HG02571 (cell line): ENCODE results near the gene DLG5.

Source experiments
- ATAC-seq: cut with Tn5 transposase; IDR thresholded peaks from one replicate; pipeline ENCODE4 v1.9.1; 2021; ENCODE audit warnings: mild to moderate bottlenecking, moderate library complexity; ENCODE audit not compliant: unreplicated experiment

Gene DLG5

GRCh38 chr10:77872151-77872946, 54.2 kb downstream of the DLG5 start:
- no peak for ATAC-seq

- no peak for ATAC-seq
Measured at GRCh38 chr10:77869626-77870420, 56.7 kb downstream of the DLG5 start.

GRCh38 chr10:77868523-77868922, 58.0 kb downstream of the DLG5 start:
- ATAC-seq: no peak

- ATAC-seq: no peak
Measured at GRCh38 chr10:77867124-77867719, 59.3 kb downstream of the DLG5 start.

GRCh38 chr10:77866598-77866997, 60.0 kb downstream of the DLG5 start:
- no peak for ATAC-seq

GRCh38 chr10:77865580-77866324, 60.8 kb downstream of the DLG5 start:
- no peak for ATAC-seq

GRCh38 chr10:77864151-77864851, 62.3 kb downstream of the DLG5 start:
- ATAC-seq: no peak

GRCh38 chr10:77863446-77863845, 63.1 kb downstream of the DLG5 start:
- ATAC-seq: no peak

- ATAC-seq: no peak
Measured at GRCh38 chr10:77862595-77862994, 64.0 kb downstream of the DLG5 start.

GRCh38 chr10:77861366-77861765, 65.2 kb downstream of the DLG5 start:
- no peak for ATAC-seq

- ATAC-seq: no peak
Measured at GRCh38 chr10:77859865-77860282, 66.7 kb downstream of the DLG5 start.

GRCh38 chr10:77859200-77859864, 67.2 kb downstream of the DLG5 start:
- ATAC-seq: no peak

- ATAC-seq: no peak
Measured at GRCh38 chr10:77857272-77857671, 69.3 kb downstream of the DLG5 start.

GRCh38 chr10:77856566-77856965, 70.0 kb downstream of the DLG5 start:
- ATAC-seq: no peak

GRCh38 chr10:77855404-77856155, 71.0 kb downstream of the DLG5 start:
- no peak for ATAC-seq

GRCh38 chr10:77854115-77854514, 72.4 kb downstream of the DLG5 start:
- ATAC-seq: no peak

- no peak for ATAC-seq
Measured at GRCh38 chr10:77853256-77853655, 73.3 kb downstream of the DLG5 start.

- ATAC-seq: no peak
Measured at GRCh38 chr10:77850620-77851231, 75.8 kb downstream of the DLG5 start.
